C4-2B (cell line): ENCODE data around the gene UBE2J2.
"Not testable (repeated sequence)": the region's sequence is repeated elsewhere in the genome, so short reads cannot be mapped to it uniquely, and the experiment has no call there.

ENCODE experiments used
- H3K27ac ChIP-seq: fragments of 450-650 bp; 2 replicates; pipeline ENCODE4 v1.5.1; 2017
- CTCF ChIP-seq: fragments of 450-650 bp; conservative IDR thresholded peaks from 2 replicates; pipeline ENCODE4 v1.5.1; 2017; ENCODE audit warnings: mild to moderate bottlenecking
- ZFX ChIP-seq: fragments of 450-650 bp; IDR thresholded peaks from 2 replicates; pipeline ENCODE4 v1.6.1; 2017

The UBE2J2 gene

DNA sequence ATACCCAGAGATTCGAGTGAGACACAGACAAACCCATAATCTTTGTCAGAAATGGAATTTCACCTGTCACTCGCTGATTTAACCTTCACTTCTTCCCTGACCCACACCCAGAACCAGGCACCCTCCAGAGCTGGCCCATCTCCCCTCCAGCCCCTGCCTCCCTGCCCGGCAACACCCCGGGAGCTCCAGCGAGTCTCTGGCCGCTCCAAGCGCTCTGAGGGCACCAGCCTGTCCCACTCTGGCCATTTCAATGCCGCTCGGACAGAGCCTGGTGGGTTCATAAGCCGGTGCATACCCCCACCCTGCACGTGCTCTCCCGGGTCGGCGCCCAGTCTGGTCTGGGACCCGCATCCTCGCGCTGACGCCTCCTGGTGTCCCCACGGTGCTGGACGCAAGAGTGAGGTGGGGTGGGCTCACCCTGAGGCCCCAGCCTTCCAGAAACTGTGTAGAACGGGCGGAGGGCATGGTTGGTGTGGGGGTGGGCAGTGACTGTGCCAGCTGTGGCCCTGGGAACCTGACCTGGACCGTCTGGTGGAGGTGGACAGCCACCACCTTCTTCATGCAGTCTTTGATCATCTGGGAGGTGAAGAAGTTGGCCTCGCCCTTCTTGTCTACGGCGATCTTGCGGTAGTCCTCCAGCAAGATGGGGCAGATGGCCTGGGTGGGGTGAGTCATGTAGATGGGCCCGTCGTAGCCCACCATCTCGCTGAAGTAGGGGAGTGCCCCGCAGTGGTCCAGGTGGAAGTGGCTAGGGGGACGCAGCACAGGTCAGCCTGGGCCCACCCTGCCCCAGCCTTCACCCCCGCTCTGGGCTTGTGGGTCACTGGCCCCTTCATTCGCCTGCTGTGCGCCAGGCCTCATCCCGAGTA is 45.4 kb upstream of the UBE2J2 start:
- TF ChIP-seq CTCF, result no peak
- no peak for TF ChIP-seq ZFX
- H3K27ac ChIP-seq, result peak overlapping the region; percentile 69

DNA sequence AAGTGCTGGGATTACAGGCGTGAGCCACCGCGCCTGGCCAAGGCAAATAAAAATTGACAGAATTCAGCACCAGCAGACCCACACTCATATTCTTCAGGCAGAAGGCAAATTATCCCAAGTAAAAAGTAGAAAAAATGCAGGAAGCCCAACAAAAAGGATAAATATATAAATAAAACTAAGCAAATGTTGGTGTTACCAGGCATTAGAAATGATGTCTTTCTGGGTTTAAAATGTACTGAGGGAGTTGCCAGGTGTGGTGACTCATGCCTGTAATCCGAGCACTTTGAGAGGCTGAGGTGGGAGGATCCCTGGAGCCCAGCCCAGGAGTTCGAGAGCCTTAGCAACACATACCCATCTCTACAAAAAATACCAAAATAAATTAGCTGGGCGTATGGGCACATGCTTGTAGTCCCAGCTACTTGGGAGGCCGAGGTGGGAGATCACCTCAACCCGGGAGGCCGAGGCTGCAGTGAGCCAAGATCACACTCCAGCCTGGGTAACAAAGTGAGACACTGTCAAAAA is 44.5 kb upstream of the UBE2J2 start:
- H3K27ac ChIP-seq, result peak overlapping the region; percentile 69
- no peak for TF ChIP-seq CTCF
- TF ChIP-seq ZFX, result no peak

- peak overlapping the region; percentile 69 for H3K27ac ChIP-seq
- TF ChIP-seq CTCF, result no peak
- TF ChIP-seq ZFX, result no peak
Measured at GRCh38 chr1:1317420-1317819, 43.8 kb upstream of the UBE2J2 start.

DNA sequence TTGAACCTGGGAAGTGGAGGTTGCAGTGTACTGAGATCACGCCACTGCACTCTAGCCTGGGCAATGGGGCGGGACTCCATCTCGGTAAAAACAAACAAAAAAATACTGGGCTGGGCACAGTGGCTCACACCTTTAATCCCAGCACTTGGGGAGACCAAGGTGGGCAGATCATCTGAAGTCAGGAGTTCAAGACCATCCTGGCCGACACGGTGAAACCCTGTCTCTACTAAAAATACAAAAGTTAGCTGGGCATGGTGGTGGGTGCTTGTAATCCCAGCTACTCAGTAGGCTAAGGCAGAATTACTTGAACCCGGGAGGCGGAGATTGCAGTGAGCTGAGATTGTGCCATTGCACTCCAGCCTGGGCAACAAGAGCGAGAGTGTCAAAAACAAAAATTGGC is 42.5 kb upstream of the UBE2J2 start:
- H3K27ac ChIP-seq, result not testable (repeated sequence)

- TF ChIP-seq ZFX, result no peak
- no peak for TF ChIP-seq CTCF
- no peak overlapping the region for H3K27ac ChIP-seq
Measured at GRCh38 chr1:1315435-1315954, 41.8 kb upstream of the UBE2J2 start.

- no peak for TF ChIP-seq CTCF
- TF ChIP-seq ZFX, result no peak
- no peak overlapping the region for H3K27ac ChIP-seq
Measured at GRCh38 chr1:1314678-1315335, 41.2 kb upstream of the UBE2J2 start.

GRCh38 chr1:1314237-1314586 is 40.6 kb upstream of the UBE2J2 start:
- TF ChIP-seq CTCF, result no peak
- TF ChIP-seq ZFX, result no peak
- H3K27ac ChIP-seq, result no peak overlapping the region
